ENCODE results near the gene PAQR5.

DNA sequence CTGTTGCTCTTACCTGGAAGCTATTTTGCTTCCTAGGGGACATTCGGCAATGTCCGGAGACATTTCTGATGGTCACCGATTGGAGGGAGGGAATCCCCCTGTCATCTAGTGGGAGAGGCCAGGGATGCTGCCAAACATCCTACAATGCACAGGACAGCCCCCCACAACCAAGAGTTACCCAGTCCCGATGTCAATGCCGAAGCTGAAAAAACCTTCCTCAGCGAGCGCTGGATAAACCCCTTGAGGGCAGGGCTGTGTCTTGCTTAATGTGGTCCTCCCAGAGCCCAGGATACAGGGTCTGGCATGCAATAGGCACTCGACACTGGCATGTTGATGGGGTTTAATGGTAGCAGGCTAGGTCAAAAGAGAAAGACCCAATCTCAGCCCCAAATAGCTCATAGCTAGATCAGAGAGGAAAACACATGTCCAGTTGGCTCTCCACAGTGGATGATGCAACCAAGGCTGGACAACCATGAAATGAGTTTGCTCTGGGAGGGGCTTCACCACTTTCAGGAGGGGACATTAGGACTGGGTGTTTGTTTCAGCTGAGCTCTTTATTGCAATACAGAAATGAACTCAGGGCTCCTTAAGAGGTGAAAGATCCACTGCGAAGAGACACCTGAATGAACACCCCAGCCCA is 16.5 kb upstream of the PAQR5 start:
- TF ChIP-seq CTCF (IDR thresholded peaks at IDR 0.05; ENCODE audit: low read depth, low read length), result no peak
- no peak for TF ChIP-seq POLR2A (IDR thresholded peaks at IDR 0.05; ENCODE audit: extremely low read depth, insufficient read length)

Measured in NB4 (cell line).